Pancreas (tissue), 10 donors: ENCODE results near the gene CCDC73. TPM values are rescaled to one million over a fixed set of nuclear protein-coding genes. Genes with fewer than 3 reads are reported as not detected.
"Not testable (repeated sequence)": the region's sequence is repeated elsewhere in the genome, so short reads cannot be mapped to it uniquely, and the experiment has no call there.

Experiments
- ATAC-seq, 4 donors: fragments of 200-7000 bp; cut with Tn5 transposase; one replicate each; pipeline versions ENCODE4 v1.8.0 to v1.9.1; 2020; ENCODE audit warnings: mild to moderate bottlenecking in 4 of 4, moderate library complexity in 4 of 4
- DNase-seq, 6 donors: peaks; one replicate each; pipeline ENCODE4 v3.0.0-alpha.2; 2020
- FAIRE-seq: peaks from 2 replicates; lab custom pipeline; 2012; peaks lifted over from hg19 to GRCh38; lab: Jason Lieb, UNC
- H3K27ac ChIP-seq, 4 donors: fragments of 200-600 bp; sonication (generic); 1 replicate in 3 of 4; 2 replicates in 1 of 4; pipeline versions ENCODE4 v1.5.0 to v1.8.0; 2020
- H3K27me3 ChIP-seq, 4 donors: fragments of 200-600 bp; one replicate each; pipeline ENCODE4 v1.8.0; 2021
- H3K36me3 ChIP-seq, 3 donors: fragments of 200-600 bp; sonication (generic) in 1 of 3; one replicate each; pipeline versions ENCODE4 v1.5.0 to v1.8.0; 2020 to 2021
- H3K4me1 ChIP-seq, 3 donors: fragments of 200-600 bp; one replicate each; pipeline ENCODE4 v1.8.0; 2021
- H3K4me3 ChIP-seq, 4 donors: fragments of 200-600 bp; sonication (generic) in 2 of 4; one replicate each; pipeline versions ENCODE4 v1.5.0 to v1.8.0; 2020 to 2021
- H3K9me3 ChIP-seq, 4 donors: fragments of 200-600 bp; one replicate each; pipeline ENCODE4 v1.8.0; 2021
- WGBS, 2 donors: extraction: QIAGEN DNeasy Blood & Tissue Kit; methylation state at CpG; one replicate each; pipeline ENCODE4 v1.1.7; 2013; 5-methylcytosine and 5-hydroxymethylcytosine counted together
- intact Hi-C, 3 donors: fragments of 100-400 bp; cut with DNase I; formaldehyde crosslinking; loops; one replicate each; pipeline versions ENCODE4 v1.11.1 to v1.14.2; 2022
- polyA plus RNA-seq, 2 donors: library from polyadenylated mRNA; stranded (reverse); fragments of 200-250 nt; gene quantifications; one replicate each; pipeline ENCODE4 v1.2.3, GENCODE V29; 2013
- total RNA-seq, 6 donors: library from RNA; stranded (reverse); fragmentation: NEBNext Ultra II Directional in 4 of 6; extraction: Animal tissue kit (Norgen Biotek cat#: 25700) in 4 of 6; gene quantifications; one replicate each; pipeline versions ENCODE4 v1.2.1 to v1.2.4, GENCODE V29; 2021 to 2023
- TF ChIP-seq, protein P1 (sequence below), 4 donors: fragments of 200-600 bp; sonication (generic) in 3 of 4; IDR thresholded peaks; one replicate each; pipeline versions ENCODE4 v1.5.0 to v1.8.0; 2021; ENCODE audit warnings: antibody characterized with exemption in 4 of 4
- donor health status: healthy with polysubstance abuse.
- donor health status: DM: no; HTN: no; CAD: no; lungs with moderate emphysema.
- donor health status: DM: no; HTN: no; CAD: no.
- donor health status: control.
- donor health status: control.
- donor health status: Bipolar disorder and iron deficiency.
- donor health status: DM: yes; HTN: yes; CAD: no.
- donor health status: DM: no; HTN: no; CAD: no.
- donor health status: DM: no; HTN: no; CAD: no.
- donor health status: DM: yes; HTN: yes; CAD: no.

Gene CCDC73
- total and polyA plus RNA-seq, 8 donors = 0.06 TPM; not detected in 7

DNA sequence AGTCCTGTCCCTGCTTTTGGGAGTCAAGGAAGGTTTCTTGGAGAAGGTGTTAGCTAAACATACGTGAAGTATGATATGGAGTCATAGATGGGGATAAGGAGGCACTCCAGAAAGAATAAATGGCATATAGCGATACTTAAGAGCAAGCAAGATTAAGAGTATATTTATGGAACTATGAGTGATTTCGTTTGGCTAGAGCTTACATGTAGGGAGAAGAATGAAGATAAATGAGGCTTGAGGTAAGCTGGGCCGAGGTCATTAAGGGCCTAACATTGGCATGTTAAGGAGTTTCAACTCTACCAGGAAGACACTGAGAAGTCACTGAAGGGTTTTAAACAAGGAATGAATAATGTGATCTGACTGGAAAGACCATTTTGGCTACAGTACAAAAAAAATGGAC is 177.6 kb downstream of the CCDC73 start:
- no peaks in the 10 kb centered on the region for H3K36me3 ChIP-seq
- DNase-seq = no peak
- H3K4me1 ChIP-seq = no peaks in the 10 kb centered on the region
- no peak for FAIRE-seq
- intact Hi-C loops = no loop called here
- 59 to 76% methylated on average over 4 of the region's 4 CpGs for WGBS, 2 donors
- no peak overlapping the region for H3K4me3 ChIP-seq
- TF ChIP-seq, protein P1, sequence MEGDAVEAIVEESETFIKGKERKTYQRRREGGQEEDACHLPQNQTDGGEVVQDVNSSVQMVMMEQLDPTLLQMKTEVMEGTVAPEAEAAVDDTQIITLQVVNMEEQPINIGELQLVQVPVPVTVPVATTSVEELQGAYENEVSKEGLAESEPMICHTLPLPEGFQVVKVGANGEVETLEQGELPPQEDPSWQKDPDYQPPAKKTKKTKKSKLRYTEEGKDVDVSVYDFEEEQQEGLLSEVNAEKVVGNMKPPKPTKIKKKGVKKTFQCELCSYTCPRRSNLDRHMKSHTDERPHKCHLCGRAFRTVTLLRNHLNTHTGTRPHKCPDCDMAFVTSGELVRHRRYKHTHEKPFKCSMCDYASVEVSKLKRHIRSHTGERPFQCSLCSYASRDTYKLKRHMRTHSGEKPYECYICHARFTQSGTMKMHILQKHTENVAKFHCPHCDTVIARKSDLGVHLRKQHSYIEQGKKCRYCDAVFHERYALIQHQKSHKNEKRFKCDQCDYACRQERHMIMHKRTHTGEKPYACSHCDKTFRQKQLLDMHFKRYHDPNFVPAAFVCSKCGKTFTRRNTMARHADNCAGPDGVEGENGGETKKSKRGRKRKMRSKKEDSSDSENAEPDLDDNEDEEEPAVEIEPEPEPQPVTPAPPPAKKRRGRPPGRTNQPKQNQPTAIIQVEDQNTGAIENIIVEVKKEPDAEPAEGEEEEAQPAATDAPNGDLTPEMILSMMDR (IDR thresholded peaks at IDR 0.05) = no peak
- no peak for ATAC-seq
- no peak overlapping the region for H3K27ac ChIP-seq
- H3K9me3 ChIP-seq = no peaks in the 10 kb centered on the region
- no peaks in the 10 kb centered on the region for H3K27me3 ChIP-seq

DNA sequence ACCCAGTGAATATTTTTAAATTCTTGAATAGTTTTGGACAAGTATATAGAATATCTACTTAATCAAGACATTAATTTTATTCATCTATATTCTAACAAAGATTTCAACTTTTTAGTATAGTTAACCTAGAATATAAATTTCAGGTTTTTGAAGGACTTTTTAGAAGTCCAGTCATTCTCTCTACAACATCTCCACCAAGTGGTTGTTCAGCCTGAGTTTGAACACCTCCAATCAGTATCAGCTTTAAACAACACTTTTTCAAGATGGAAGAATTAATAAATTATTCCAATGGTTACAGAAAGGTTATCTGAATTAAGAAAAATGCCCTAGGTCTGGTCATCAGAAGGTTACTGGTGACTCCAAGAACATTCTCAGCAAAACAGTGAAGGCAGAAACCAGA is 179.0 kb downstream of the CCDC73 start:
- FAIRE-seq (no peak), ATAC-seq (no peak), DNase-seq (no peak)
- Histone ChIP-seq H3K36me3 (no peaks in the 10 kb centered on the region), H3K4me1 (no peaks in the 10 kb centered on the region), H3K27me3 (no peaks in the 10 kb centered on the region), H3K27ac (no peak overlapping the region), H3K9me3 (no peaks in the 10 kb centered on the region), H3K4me3 (no peak overlapping the region)
- intact Hi-C loops = no loop called here
- TF ChIP-seq, protein P1 (IDR thresholded peaks at IDR 0.05) = no peak

DNA sequence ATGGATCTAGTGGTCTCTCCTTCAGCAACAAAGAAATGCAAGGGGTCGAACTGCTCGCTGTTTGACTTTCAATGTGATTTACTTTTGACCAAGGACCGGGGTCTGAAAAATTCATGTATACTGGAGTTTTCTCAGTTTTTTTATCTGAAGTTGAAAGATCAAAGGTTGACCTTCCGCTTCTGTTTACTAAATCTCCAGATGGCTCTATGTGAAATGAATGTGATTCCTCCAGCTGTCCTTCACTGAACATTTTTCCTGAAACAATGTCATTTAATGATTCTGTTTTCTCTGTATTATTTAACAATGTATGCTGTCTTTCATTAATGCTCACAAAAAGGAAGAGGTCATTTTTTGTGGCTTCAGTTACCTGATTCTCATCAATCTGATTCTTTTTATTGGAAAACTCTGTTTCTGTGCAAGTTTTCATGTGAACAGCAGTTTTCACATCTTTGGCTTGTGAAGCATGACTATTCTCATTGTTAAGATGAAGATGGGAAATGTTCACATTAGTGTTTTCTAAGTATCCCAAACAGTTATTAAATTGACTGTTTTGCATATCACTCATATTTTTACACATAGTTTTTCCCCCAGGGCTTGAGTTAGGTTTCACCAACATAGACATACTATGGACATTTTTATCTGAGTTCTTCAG is 180.8 kb downstream of the CCDC73 start:
- ATAC-seq (no peak), FAIRE-seq (no peak), DNase-seq (no peak)
- TF ChIP-seq, protein P1 (IDR thresholded peaks at IDR 0.05) = no peak
- no peaks in the 10 kb centered on the region for H3K9me3 ChIP-seq
- no peaks in the 10 kb centered on the region for H3K4me1 ChIP-seq
- WGBS, 2 donors = 30 to 33% methylated on average over 4 of the region's 4 CpGs
- no peaks in the 10 kb centered on the region for H3K36me3 ChIP-seq
- no peak overlapping the region for H3K27ac ChIP-seq
- no peak overlapping the region for H3K4me3 ChIP-seq
- H3K27me3 ChIP-seq = no peaks in the 10 kb centered on the region
- intact Hi-C loops = no loop called here

DNA sequence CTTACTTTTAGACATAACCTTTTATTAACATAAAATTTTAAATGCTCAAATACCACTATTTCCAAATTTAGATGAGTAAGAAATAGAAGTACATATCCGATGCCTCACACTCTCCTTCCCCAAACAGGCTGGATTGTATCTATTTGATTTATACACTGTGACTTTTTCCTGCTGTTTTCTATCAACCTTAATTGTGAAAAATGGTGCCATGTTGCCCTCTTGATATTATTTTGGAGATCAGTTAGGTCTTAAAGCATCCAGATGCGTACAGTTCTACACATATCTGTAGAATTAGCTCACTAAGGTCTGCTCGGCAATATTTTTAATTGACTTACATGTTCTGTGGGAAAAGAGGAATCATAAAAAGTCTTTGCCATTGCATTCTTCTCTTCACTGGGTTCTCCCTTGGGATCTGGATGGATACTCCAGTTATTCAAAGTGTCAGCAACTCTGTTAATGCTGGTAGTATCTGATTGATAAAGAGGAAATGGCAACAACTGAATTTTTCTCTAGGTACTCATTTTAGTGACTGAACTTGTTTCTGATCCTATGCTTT is 183.6 kb downstream of the CCDC73 start:
- H3K27me3 ChIP-seq = no peaks in the 10 kb centered on the region
- H3K27ac ChIP-seq = no peak overlapping the region
- no peak for FAIRE-seq
- no peak overlapping the region for H3K4me3 ChIP-seq
- H3K9me3 ChIP-seq = no peaks in the 10 kb centered on the region
- no peaks in the 10 kb centered on the region for H3K36me3 ChIP-seq
- intact Hi-C loops = no loop called here
- DNase-seq = no peak
- TF ChIP-seq, protein P1 (IDR thresholded peaks at IDR 0.05) = no peak
- 89 to 91% methylated on average over 3 of the region's 3 CpGs for WGBS, 2 donors
- H3K4me1 ChIP-seq = no peaks in the 10 kb centered on the region
- ATAC-seq = no peak

DNA sequence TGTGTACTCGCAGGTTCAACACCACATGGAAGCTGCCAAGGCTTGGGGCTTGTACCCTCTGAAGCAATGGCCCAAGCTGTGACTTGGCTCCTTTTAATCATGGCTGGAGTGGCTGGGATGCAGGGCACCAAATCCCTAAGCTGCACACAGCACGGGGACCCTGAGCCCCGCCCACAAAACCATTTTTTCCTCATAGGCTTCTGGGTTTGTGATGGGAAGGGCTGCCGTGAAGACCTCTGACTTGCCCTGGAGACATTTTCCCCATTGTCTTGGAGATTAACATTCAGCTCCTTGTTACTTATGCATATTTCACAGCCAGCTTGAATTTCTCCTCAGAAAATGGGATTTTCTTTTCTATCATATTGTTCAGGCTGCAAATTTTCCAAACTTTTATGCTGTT is 185.6 kb downstream of the CCDC73 start:
- H3K4me1 ChIP-seq, H3K9me3 ChIP-seq, DNase-seq, H3K4me3 ChIP-seq, H3K27ac ChIP-seq, FAIRE-seq, ATAC-seq, H3K36me3 ChIP-seq, intact Hi-C loops, H3K27me3 ChIP-seq: not testable (repeated sequence)
- 97 to 98% methylated on average over 4 of the region's 4 CpGs for WGBS, 2 donors
